ENCODE results near the gene BOD1L1. TPM values are rescaled to one million over a fixed set of nuclear protein-coding genes. Genes with fewer than 3 reads are reported as not detected.

BOD1L1 gene
- total RNA-seq, 6 donors from 2014 or later: 33.1 to 88.0 (median 37.9) TPM

DNA sequence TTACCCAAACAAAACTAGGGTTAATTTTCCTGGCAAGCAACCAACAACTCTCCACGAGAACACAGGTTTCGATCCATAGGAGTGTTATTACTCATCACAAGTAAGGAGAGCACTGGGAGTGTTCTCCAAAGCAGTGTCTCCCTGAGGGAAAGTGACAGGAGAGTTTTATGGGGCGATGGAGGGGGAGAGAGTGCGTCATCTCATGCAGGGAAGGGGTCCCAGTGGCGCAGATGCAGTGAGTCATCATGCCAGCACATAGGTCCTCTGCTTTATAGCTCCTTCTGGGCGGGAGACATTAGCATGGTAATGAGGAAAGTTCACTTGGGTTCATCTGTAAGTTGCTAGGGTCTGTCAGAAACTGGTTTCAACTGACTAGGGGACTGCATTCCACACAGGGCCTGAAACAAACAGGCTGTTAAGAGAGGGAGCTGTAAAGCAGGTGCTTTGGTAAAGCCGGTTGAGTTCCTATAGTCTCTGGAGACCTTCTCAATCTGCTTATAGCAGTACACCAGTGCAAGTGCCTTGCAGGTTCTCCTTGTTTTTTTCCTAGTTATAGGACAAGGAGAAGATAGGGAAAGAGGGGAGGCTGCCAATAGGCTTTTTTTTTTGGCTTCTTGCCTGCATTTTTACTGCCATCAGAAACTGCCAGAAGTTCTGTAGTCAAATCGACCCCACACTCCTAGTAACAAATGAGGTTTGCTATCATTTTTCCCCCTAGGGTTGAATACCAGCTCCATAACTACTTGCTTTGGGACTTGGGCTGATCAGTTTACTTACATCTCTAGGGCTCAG lies 12.8 kb upstream of the BOD1L1 start:
- H3K4me1 ChIP-seq: no peaks in the 10 kb centered on the region
- no peaks in the 10 kb centered on the region for H3K36me3 ChIP-seq
- H3K9me3 ChIP-seq: no peaks in the 10 kb centered on the region
- 51 to 58% methylated on average over 8 of the region's 8 CpGs for WGBS, 2 donors
- H3K4me3 ChIP-seq: no peak overlapping the region
- no peak overlapping the region for H3K27ac ChIP-seq
- DNase-seq (no peak), ATAC-seq (ENCODE audit: low FRiP score in 2 of 2) (no peak)
- TF ChIP-seq EP300 (IDR thresholded peaks at IDR 0.05) (no peak), POLR2A (IDR thresholded peaks at IDR 0.05) (no peak), POLR2AphosphoS5 (IDR thresholded peaks at IDR 0.05) (no peak)
- TF ChIP-seq, protein P1, sequence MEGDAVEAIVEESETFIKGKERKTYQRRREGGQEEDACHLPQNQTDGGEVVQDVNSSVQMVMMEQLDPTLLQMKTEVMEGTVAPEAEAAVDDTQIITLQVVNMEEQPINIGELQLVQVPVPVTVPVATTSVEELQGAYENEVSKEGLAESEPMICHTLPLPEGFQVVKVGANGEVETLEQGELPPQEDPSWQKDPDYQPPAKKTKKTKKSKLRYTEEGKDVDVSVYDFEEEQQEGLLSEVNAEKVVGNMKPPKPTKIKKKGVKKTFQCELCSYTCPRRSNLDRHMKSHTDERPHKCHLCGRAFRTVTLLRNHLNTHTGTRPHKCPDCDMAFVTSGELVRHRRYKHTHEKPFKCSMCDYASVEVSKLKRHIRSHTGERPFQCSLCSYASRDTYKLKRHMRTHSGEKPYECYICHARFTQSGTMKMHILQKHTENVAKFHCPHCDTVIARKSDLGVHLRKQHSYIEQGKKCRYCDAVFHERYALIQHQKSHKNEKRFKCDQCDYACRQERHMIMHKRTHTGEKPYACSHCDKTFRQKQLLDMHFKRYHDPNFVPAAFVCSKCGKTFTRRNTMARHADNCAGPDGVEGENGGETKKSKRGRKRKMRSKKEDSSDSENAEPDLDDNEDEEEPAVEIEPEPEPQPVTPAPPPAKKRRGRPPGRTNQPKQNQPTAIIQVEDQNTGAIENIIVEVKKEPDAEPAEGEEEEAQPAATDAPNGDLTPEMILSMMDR (IDR thresholded peaks at IDR 0.05): no peak
- no peaks in the 10 kb centered on the region for H3K27me3 ChIP-seq

DNA sequence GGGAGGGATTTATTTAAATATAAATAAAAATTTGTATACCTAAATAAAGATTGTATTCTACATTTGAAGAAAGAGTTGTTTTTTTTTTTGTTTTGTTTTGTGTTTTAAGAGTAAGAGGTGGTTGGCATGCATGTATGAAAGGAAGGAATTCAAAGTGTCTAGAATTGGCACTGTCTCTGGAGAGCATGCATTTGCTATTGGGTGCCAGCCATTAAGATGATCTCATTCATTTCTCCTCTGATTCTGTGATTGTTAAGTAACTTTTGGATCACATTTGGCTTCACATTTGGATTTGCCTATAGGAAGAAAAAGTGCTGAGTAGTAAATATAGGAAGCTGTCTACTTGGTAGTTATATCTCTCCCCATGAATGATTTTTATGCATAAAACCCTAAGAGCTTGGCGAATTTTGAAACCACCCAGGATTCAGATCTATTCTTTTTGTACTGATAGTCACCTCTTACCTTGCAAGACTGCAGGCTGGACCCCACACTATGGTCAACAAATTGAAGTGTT lies 7.8 kb upstream of the BOD1L1 start:
- H3K36me3 ChIP-seq: no peaks in the 10 kb centered on the region
- no peak overlapping the region for H3K4me3 ChIP-seq
- ATAC-seq (ENCODE audit: low FRiP score in 2 of 2) (no peak), DNase-seq (no peak)
- H3K27ac ChIP-seq: no peak overlapping the region
- TF ChIP-seq POLR2AphosphoS5 (IDR thresholded peaks at IDR 0.05) (no peak), POLR2A (IDR thresholded peaks at IDR 0.05) (no peak), EP300 (IDR thresholded peaks at IDR 0.05) (no peak)
- TF ChIP-seq, protein P1 (IDR thresholded peaks at IDR 0.05): no peak
- H3K9me3 ChIP-seq: no peaks in the 10 kb centered on the region
- WGBS, 2 donors: 90 to 100% methylated on average over 1 of the region's 1 CpG
- no peaks in the 10 kb centered on the region for H3K27me3 ChIP-seq
- no peaks in the 10 kb centered on the region for H3K4me1 ChIP-seq

DNA sequence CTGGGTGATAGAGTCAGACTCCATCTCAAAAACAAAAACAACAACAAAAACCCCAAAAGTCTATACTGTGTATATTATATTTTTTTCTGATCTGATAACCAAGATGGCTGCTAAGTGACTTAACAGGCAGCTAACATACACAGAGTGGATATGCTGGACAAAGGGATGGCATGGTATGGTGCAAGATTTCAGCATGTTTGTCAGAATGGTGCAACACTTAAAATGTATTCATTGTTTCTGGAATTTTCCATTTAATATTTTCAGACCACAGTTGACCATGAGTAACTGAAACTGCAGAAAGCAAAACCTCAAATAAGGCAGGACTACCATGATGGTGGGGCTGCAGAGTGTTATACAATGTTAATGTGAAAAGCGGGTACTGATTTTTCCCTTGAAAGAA lies 6.1 kb upstream of the BOD1L1 start:
- ATAC-seq (ENCODE audit: low FRiP score in 2 of 2): no peak
- Histone ChIP-seq H3K9me3 (no peaks in the 10 kb centered on the region), H3K27ac (no peak overlapping the region), H3K27me3 (no peaks in the 10 kb centered on the region), H3K4me3 (no peak overlapping the region), H3K36me3 (no peaks in the 10 kb centered on the region), H3K4me1 (peaks cover 0 to 3% (median 2%) of the 10 kb centered on the region in 4 donors)
- WGBS, 2 donors: 100% methylated on average over 1 of the region's 1 CpG
- DNase-seq: no peak
- TF ChIP-seq EP300 (IDR thresholded peaks at IDR 0.05) (no peak), POLR2A (IDR thresholded peaks at IDR 0.05) (no peak), POLR2AphosphoS5 (IDR thresholded peaks at IDR 0.05) (no peak)
- TF ChIP-seq, protein P1 (IDR thresholded peaks at IDR 0.05): no peak

DNA sequence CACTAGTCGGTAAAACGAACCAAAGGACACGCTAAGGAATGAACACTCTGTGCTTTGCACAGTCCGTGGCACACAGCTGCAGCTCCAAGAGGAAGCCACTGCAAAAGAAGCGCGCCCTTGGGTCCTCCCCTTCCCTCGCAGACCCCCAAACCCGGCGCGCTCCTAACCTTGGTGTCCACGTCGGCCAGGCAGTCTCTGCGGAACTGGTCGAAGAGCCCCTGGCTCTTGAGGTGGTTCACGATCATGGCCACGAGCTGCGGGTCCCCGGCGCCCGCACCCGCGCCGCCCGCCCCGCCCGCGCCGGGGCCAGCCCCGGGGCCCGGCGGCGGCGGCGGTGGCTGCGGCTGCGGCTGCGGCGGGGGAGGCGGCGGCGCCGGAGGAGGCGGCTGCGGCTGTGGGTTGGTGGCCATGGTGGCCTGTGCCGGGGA lies 333 bp downstream of the BOD1L1 start:
- no peak for TF ChIP-seq POLR2A (IDR thresholded peaks at IDR 0.05)
- TF ChIP-seq EP300 (IDR thresholded peaks at IDR 0.05): no peak
- TF ChIP-seq, protein P1 (IDR thresholded peaks at IDR 0.05): no peak
- TF ChIP-seq POLR2AphosphoS5 (IDR thresholded peaks at IDR 0.05): no peak
- H3K27ac ChIP-seq: peak overlapping the region; percentile 95 to 98 (median 97)
- DNase-seq (peak in 1 of 2 donors; percentile 29), ATAC-seq (ENCODE audit: low FRiP score in 2 of 2) (no peak)
- no peaks in the 10 kb centered on the region for H3K36me3 ChIP-seq
- no peaks in the 10 kb centered on the region for H3K27me3 ChIP-seq
- WGBS, 2 donors: 0% methylated on average over 38 of the region's 45 CpGs; no CpG with 5 or more reads in 1 of the 2 donors
- peak overlapping the region; percentile 82 to 97 (median 91) for H3K4me3 ChIP-seq
- H3K9me3 ChIP-seq: no peaks in the 10 kb centered on the region
- peaks cover 20 to 38% (median 23%) of the 10 kb centered on the region in 4 donors for H3K4me1 ChIP-seq

Data from upper lobe of left lung (tissue), 6 donors.